ENCODE data around the gene USP4.

- TF ChIP-seq CTCF (IDR thresholded peaks at IDR 0.05) (no peak), EZH2phosphoT487 (IDR thresholded peaks at IDR 0.05) (no peak), EZH2 (IDR thresholded peaks at IDR 0.05) (no peak)
Measured at GRCh38 chr3:49329186-49329585, 10.7 kb downstream of the USP4 start.
